Measurements from ENCODE around the gene DTYMK. TPM values are rescaled to one million over a fixed set of nuclear protein-coding genes. Genes with fewer than 3 reads are reported as not detected.

DTYMK gene
- total RNA-seq, 1 experiment from 2014 or later = 66.3 TPM

DNA sequence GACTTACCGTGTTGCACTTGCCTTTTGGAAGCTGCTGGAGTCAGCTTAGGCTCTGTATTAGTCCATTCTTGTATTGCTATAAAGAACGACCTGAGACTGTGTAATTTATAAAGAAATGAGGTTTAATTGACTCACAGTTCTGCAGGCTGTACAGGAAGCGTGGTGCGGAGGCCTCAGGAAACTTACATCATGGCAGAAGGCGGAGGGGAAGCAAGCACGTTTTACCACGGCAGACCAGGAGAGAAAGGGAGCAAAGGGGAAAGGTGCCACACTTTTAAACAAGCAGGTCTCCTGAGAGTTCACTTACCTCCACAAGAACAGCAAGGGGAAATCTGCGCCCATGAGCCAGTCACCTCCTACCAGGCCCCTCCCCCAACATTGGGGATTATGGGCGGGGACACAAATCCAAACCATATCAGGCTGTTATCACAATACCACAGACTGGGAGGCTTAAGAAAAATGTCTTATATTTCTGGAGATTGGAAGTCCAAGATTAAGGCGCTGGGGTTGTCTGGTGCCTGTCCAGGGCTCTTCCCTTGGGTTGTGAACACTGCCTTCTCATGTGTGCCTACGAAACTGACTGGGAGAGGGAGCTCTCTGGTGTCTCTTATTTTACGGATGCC, 44.2 kb upstream of the DTYMK start:
- H3K36me3 Mint-ChIP-seq (ENCODE audit: insufficient read depth, unreplicated experiment) = peaks cover 16% of the 10 kb centered on the region

DNA sequence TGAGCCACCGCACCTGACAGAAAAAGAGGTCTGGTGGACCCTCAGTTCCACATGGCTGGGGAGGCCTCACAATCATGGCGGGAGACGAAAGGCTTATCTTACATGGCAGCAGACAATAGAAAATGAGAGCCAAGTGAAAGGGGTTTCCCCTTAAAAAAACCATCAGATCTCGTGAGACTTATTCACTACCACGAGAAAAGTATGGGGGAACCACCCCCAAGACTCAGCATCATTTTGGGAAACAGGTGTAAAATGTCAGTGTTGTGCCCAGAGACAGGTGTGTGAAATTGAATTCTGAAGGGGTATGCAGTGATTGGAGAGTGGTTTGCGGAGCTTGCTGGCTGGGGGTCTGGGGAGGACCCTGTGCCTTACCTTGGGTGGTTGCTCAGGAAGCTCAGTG, 43.3 kb upstream of the DTYMK start:
- H3K4me1 Mint-ChIP-seq (ENCODE audit: insufficient read depth, unreplicated experiment) = no peaks in the 10 kb centered on the region
- BruUV-seq (replicated peaks) = no TSS peak
- ChIA-PET CTCF (no interaction called here), POLR2A (interaction anchor here (1.0 kb wide), 1 partner anchor 10 kb away, joined by 3 read pairs; no protein-coding TSS in a partner anchor)
- H3K27ac Mint-ChIP-seq (ENCODE audit: low read depth, unreplicated experiment) = no peak overlapping the region
- no peaks in the 10 kb centered on the region for H3K27me3 Mint-ChIP-seq (ENCODE audit: insufficient read depth, unreplicated experiment)
- peaks cover 25% of the 10 kb centered on the region for H3K36me3 Mint-ChIP-seq (ENCODE audit: insufficient read depth, unreplicated experiment)
- TF ChIP-seq, protein P1, sequence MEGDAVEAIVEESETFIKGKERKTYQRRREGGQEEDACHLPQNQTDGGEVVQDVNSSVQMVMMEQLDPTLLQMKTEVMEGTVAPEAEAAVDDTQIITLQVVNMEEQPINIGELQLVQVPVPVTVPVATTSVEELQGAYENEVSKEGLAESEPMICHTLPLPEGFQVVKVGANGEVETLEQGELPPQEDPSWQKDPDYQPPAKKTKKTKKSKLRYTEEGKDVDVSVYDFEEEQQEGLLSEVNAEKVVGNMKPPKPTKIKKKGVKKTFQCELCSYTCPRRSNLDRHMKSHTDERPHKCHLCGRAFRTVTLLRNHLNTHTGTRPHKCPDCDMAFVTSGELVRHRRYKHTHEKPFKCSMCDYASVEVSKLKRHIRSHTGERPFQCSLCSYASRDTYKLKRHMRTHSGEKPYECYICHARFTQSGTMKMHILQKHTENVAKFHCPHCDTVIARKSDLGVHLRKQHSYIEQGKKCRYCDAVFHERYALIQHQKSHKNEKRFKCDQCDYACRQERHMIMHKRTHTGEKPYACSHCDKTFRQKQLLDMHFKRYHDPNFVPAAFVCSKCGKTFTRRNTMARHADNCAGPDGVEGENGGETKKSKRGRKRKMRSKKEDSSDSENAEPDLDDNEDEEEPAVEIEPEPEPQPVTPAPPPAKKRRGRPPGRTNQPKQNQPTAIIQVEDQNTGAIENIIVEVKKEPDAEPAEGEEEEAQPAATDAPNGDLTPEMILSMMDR (IDR thresholded peaks at IDR 0.05; ENCODE audit: unreplicated experiment) = no peak
- intact Hi-C loops (cut with micrococcal nuclease) = no loop called here
- no peak for DNase-seq (ENCODE audit: unreplicated experiment)
- no peak overlapping the region for H3K4me3 Mint-ChIP-seq (ENCODE audit: unreplicated experiment)
- no peaks in the 10 kb centered on the region for H3K9me3 Mint-ChIP-seq (ENCODE audit: unreplicated experiment)

More for the DNA sequence above, 44.2 kb upstream of the DTYMK start:
- POLR2A ChIA-PET = interaction anchor here (0.8 kb wide), 1 partner anchor 1165 kb away, joined by 3 read pairs; no protein-coding TSS in a partner anchor
- no TSS peak for BruUV-seq (replicated peaks)
- TF ChIP-seq, protein P1 (IDR thresholded peaks at IDR 0.05; ENCODE audit: unreplicated experiment) = no peak
- no peaks in the 10 kb centered on the region for H3K27me3 Mint-ChIP-seq (ENCODE audit: insufficient read depth, unreplicated experiment)
- no peaks in the 10 kb centered on the region for H3K9me3 Mint-ChIP-seq (ENCODE audit: unreplicated experiment)
- H3K4me1 Mint-ChIP-seq (ENCODE audit: insufficient read depth, unreplicated experiment) = no peaks in the 10 kb centered on the region
- DNase-seq (ENCODE audit: unreplicated experiment) = no peak
- no peak overlapping the region for H3K4me3 Mint-ChIP-seq (ENCODE audit: unreplicated experiment)
- CTCF ChIA-PET = interaction anchor here (0.7 to 1.7 kb wide), 5 partner anchors 11 to 414 kb away, joined by 3 to 6 read pairs (median 3); no protein-coding TSS in a partner anchor
- intact Hi-C loops (cut with micrococcal nuclease) = no loop called here
- H3K27ac Mint-ChIP-seq (ENCODE audit: low read depth, unreplicated experiment) = no peak overlapping the region

DNA sequence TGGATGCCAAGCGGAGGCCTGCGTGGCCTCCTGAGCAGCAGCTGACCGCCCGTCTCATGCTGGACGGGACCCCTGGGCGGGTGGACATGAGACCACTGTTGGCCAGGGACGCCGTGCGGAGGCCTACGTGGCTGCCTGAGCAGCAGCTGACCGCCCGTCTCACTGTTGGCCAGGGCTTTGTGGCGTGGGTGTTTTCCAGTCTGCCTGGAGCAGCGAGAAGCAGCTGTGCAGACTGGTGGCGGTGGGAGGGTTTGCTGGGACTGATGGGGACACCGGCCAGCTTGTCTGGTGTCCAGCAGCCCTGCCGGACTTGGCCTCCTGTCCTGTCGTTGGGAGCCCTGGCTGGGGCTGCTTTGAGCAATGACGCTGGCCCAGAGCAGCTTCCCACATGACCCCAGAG, 42.0 kb upstream of the DTYMK start:
- BruUV-seq (replicated peaks) = no TSS peak
- TF ChIP-seq, protein P1 (IDR thresholded peaks at IDR 0.05; ENCODE audit: unreplicated experiment) = no peak
- H3K9me3 Mint-ChIP-seq (ENCODE audit: unreplicated experiment) = no peaks in the 10 kb centered on the region
- no peaks in the 10 kb centered on the region for H3K4me1 Mint-ChIP-seq (ENCODE audit: insufficient read depth, unreplicated experiment)
- no peak overlapping the region for H3K4me3 Mint-ChIP-seq (ENCODE audit: unreplicated experiment)
- peaks cover 31% of the 10 kb centered on the region for H3K36me3 Mint-ChIP-seq (ENCODE audit: insufficient read depth, unreplicated experiment)
- H3K27ac Mint-ChIP-seq (ENCODE audit: low read depth, unreplicated experiment) = no peak overlapping the region
- ChIA-PET POLR2A (interaction anchor here (1.3 kb wide), 1 partner anchor 27 kb away, joined by 3 read pairs; the partner anchor contains the start of gene ING5), CTCF (interaction anchor here (0.7 to 0.8 kb wide), 2 partner anchors 26 to 150 kb away, joined by 3 to 5 read pairs; no protein-coding TSS in a partner anchor)
- intact Hi-C loops (cut with micrococcal nuclease) = no loop called here
- H3K27me3 Mint-ChIP-seq (ENCODE audit: insufficient read depth, unreplicated experiment) = no peaks in the 10 kb centered on the region
- DNase-seq (ENCODE audit: unreplicated experiment) = no peak

DNA sequence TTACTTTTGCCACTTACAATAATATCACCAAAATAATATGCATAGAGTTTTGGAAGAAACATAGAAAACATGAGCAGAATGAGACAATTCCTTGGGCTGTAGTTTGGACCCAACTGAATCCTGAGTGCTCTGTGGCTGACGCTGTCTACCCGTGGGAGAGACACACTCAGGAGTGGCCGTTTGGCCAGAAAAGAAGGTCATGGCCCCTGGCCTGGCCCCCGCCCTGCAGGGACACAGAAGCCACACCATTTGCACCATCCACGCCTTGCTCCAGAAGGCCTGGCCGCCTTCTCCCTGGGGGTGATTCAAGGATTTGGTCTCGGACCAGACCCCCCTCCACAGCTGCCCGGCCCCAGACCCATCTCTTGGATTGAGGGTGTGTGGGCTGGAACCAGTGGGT, 41.4 kb upstream of the DTYMK start:
- CTCF ChIA-PET = interaction anchor here (0.8 kb wide), 1 partner anchor 151 kb away, joined by 3 read pairs; no protein-coding TSS in a partner anchor
- no peaks in the 10 kb centered on the region for H3K4me1 Mint-ChIP-seq (ENCODE audit: insufficient read depth, unreplicated experiment)
- H3K27me3 Mint-ChIP-seq (ENCODE audit: insufficient read depth, unreplicated experiment) = no peaks in the 10 kb centered on the region
- intact Hi-C loops (cut with micrococcal nuclease) = no loop called here
- no peak for DNase-seq (ENCODE audit: unreplicated experiment)
- H3K27ac Mint-ChIP-seq (ENCODE audit: low read depth, unreplicated experiment) = no peak overlapping the region
- POLR2A ChIA-PET = interaction anchor here (1.3 kb wide), 1 partner anchor 26 kb away, joined by 3 read pairs; the partner anchor contains the start of gene ING5
- no TSS peak for BruUV-seq (replicated peaks)
- TF ChIP-seq, protein P1 (IDR thresholded peaks at IDR 0.05; ENCODE audit: unreplicated experiment) = no peak
- H3K9me3 Mint-ChIP-seq (ENCODE audit: unreplicated experiment) = no peaks in the 10 kb centered on the region
- peaks cover 36% of the 10 kb centered on the region for H3K36me3 Mint-ChIP-seq (ENCODE audit: insufficient read depth, unreplicated experiment)
- H3K4me3 Mint-ChIP-seq (ENCODE audit: unreplicated experiment) = no peak overlapping the region
